ENCODE data around the gene STAT5A.
A peak's percentile ranks its signal among the peaks of the same experiment; 100 is the strongest.
"Not testable (repeated sequence)": the region's sequence is repeated elsewhere in the genome, so short reads cannot be mapped to it uniquely, and the experiment has no call there.

Gene STAT5A

GRCh38 chr17:42338427-42338985, 50.2 kb downstream of the STAT5A start:
- DNase-seq, result no peak

GRCh38 chr17:42339221-42339620, 50.9 kb downstream of the STAT5A start:
- no peak for DNase-seq

GRCh38 chr17:42340691-42341127, 52.4 kb downstream of the STAT5A start:
- peak; percentile 27 for DNase-seq

GRCh38 chr17:42341568-42341967, 53.3 kb downstream of the STAT5A start:
- DNase-seq, result no peak

GRCh38 chr17:42342242-42343008, 54.1 kb downstream of the STAT5A start:
- DNase-seq, result peak; percentile 37

GRCh38 chr17:42345396-42346073, 57.2 kb downstream of the STAT5A start:
- DNase-seq, result no peak

- DNase-seq, result no peak
These were observed 58.2 kb downstream of the STAT5A start for GRCh38 chr17:42346481-42346880.

GRCh38 chr17:42347198-42347597, 58.9 kb downstream of the STAT5A start:
- DNase-seq, result no peak

- DNase-seq, result no peak
These were observed 59.3 kb downstream of the STAT5A start for GRCh38 chr17:42347606-42348005.

GRCh38 chr17:42348104-42348503, 59.8 kb downstream of the STAT5A start:
- no peak for DNase-seq

- DNase-seq, result no peak
These were observed 66.9 kb downstream of the STAT5A start for GRCh38 chr17:42354956-42355843.

- no peak for DNase-seq
These were observed 70.1 kb downstream of the STAT5A start for GRCh38 chr17:42358434-42358833.

GRCh38 chr17:42359133-42359532, 70.8 kb downstream of the STAT5A start:
- DNase-seq, result no peak

- DNase-seq, result not testable (repeated sequence)
These were observed 72.1 kb downstream of the STAT5A start for GRCh38 chr17:42360388-42360787.
